ENCODE results near the gene EVI5. TPM values are rescaled to one million over a fixed set of nuclear protein-coding genes. Genes with fewer than 3 reads are reported as not detected.

Gene EVI5
- total and polyA plus RNA-seq, 2 donors (not counting 1 experiment from before 2014, with no cell fraction given), result 1.5 to 36.3 TPM

DNA sequence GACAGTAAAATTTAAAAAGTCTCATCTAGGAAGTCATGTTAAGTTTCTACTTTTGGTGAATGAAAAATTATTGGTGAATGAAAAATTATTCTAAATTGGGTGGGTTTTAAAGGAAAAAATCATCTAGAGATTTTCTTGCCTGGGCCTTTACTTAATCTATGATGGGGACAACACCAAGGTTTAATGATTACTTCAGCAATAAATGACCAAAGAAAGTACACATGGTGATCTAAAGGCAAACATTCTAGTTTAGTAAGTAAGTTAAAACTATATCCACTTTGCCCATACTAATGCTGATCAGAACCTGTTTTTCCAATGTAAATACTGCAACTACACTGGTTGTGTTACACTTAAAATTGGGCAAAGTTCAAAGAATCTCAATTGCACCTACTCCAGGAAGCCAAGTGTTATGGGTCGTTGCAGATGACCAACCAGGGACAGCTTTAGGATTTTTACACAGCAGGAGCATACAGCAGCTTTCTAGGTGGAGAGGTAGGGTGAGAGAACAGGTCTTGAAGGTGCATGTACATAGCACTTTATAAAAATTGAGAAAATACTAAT, 32.3 kb upstream of the EVI5 start:
- intact Hi-C loops (cut with micrococcal nuclease), result no loop called here
- H3K4me2 ChIP-seq (replicated peaks; ENCODE audit: low read depth, low read length, poor library complexity, severe bottlenecking), result no peak overlapping the region
- no peak overlapping the region for H3K27ac Mint-ChIP-seq
- no peaks in the 10 kb centered on the region for H3K9me3 Mint-ChIP-seq (ENCODE audit: insufficient read depth)
- peaks cover 2% of the 10 kb centered on the region for H3K4me1 Mint-ChIP-seq
- ChIA-PET POLR2A (no interaction called here), CTCF (interaction anchor here (0.7 to 7.3 kb wide), 10 partner anchors 14 to 820 kb away, joined by 3 to 168 read pairs (median 14); partner anchors contain the start of genes EVI5 and RPL5)
- H3K36me3 ChIP-seq (replicated peaks in 1 of 2; ENCODE audit: control extremely low read depth in 1 of 2, control insufficient read depth in 1 of 2, extremely low read depth in 1 of 2, insufficient read depth in 2 of 2, low read length in 1 of 2), result no peaks in the 10 kb centered on the region
- no peak for ATAC-seq (ENCODE audit: low read depth)
- H4K20me1 ChIP-seq (ENCODE audit: control insufficient read depth, insufficient read depth, low read length, poor library complexity, severe bottlenecking), result no peaks in the 10 kb centered on the region
- H3K4me1 ChIP-seq (ENCODE audit: control insufficient read depth in 2 of 2, insufficient read depth in 2 of 2, low read length in 2 of 2), result no peaks in the 10 kb centered on the region
- H3K27me3 Mint-ChIP-seq, result peaks cover 4% of the 10 kb centered on the region
- H3K9ac ChIP-seq (ENCODE audit: low read length), result no peak overlapping the region
- H2AFZ ChIP-seq (ENCODE audit: insufficient read depth, low read depth, low read length, poor library complexity, severe bottlenecking), result no peak overlapping the region
- no peak overlapping the region for H3K4me3 Mint-ChIP-seq
- H3K79me2 ChIP-seq (ENCODE audit: control insufficient read depth, insufficient read depth, low read length), result no peaks in the 10 kb centered on the region
- no peaks in the 10 kb centered on the region for H3K27me3 ChIP-seq (replicated peaks in 1 of 4; ENCODE audit: control extremely low read depth in 1 of 4, control insufficient read depth in 3 of 4, insufficient read depth in 4 of 4, low read length in 3 of 4)
- TF ChIP-seq CTCF (IDR thresholded peaks at IDR 0.05), result no peak
- no peak for TF ChIP-seq EZH2 (IDR thresholded peaks at IDR 0.05; ENCODE audit: borderline replicate concordance, insufficient read depth, low read depth, low read length, poor library complexity, severe bottlenecking)
- no peak overlapping the region for H3K27ac ChIP-seq (ENCODE audit: low read length in 2 of 2)
- H3K9me3 ChIP-seq (ENCODE audit: control extremely low read depth in 1 of 3, control insufficient read depth in 2 of 3, insufficient read depth in 1 of 3, low read length in 2 of 3), result no peaks in the 10 kb centered on the region
- no peak for DNase-seq
- no peak overlapping the region for H3K4me3 ChIP-seq (ENCODE audit: control extremely low read depth in 1 of 5, extremely low read depth in 1 of 5, insufficient read depth in 1 of 5, low read depth in 2 of 5, low read length in 4 of 5)
- WGBS (ENCODE audit: insufficient coverage), result no CpG with 5 or more reads among the region's 1 CpG

GRCh38 chr1:92816732-92817131, 31.8 kb upstream of the EVI5 start:
- H3K27ac Mint-ChIP-seq, result no peak overlapping the region

More at GRCh38 chr1:92816732-92817131, 31.8 kb upstream of the EVI5 start:
- DNase-seq (no peak), ATAC-seq (ENCODE audit: low read depth) (no peak)
- H3K79me2 ChIP-seq (ENCODE audit: control insufficient read depth, insufficient read depth, low read length), result no peaks in the 10 kb centered on the region
- Mint-ChIP-seq H3K4me1 (peaks cover 2% of the 10 kb centered on the region), H3K4me3 (no peak overlapping the region), H3K27me3 (peaks cover 4% of the 10 kb centered on the region), H3K9me3 (ENCODE audit: insufficient read depth) (no peaks in the 10 kb centered on the region)
- CTCF ChIA-PET, result interaction anchor here (0.7 to 7.3 kb wide), 9 partner anchors 15 to 819 kb away, joined by 3 to 168 read pairs (median 20); partner anchors contain the start of genes EVI5 and RPL5
- no peaks in the 10 kb centered on the region for H3K4me1 ChIP-seq (ENCODE audit: control insufficient read depth in 2 of 2, insufficient read depth in 2 of 2, low read length in 2 of 2)
- H3K9me3 ChIP-seq (ENCODE audit: control extremely low read depth in 1 of 3, control insufficient read depth in 2 of 3, insufficient read depth in 1 of 3, low read length in 2 of 3), result no peaks in the 10 kb centered on the region
- H4K20me1 ChIP-seq (ENCODE audit: control insufficient read depth, insufficient read depth, low read length, poor library complexity, severe bottlenecking), result no peaks in the 10 kb centered on the region
- TF ChIP-seq CTCF (IDR thresholded peaks at IDR 0.05), result no peak
- no peak for TF ChIP-seq EZH2 (IDR thresholded peaks at IDR 0.05; ENCODE audit: borderline replicate concordance, insufficient read depth, low read depth, low read length, poor library complexity, severe bottlenecking)
- H3K9ac ChIP-seq (ENCODE audit: low read length), result no peak overlapping the region
- no peak overlapping the region for H3K4me3 ChIP-seq (ENCODE audit: control extremely low read depth in 1 of 5, extremely low read depth in 1 of 5, insufficient read depth in 1 of 5, low read depth in 2 of 5, low read length in 4 of 5)
- intact Hi-C loops (cut with micrococcal nuclease), result no loop called here
- no peaks in the 10 kb centered on the region for H3K27me3 ChIP-seq (replicated peaks in 1 of 4; ENCODE audit: control extremely low read depth in 1 of 4, control insufficient read depth in 3 of 4, insufficient read depth in 4 of 4, low read length in 3 of 4)
- POLR2A ChIA-PET, result no interaction called here
- WGBS (ENCODE audit: insufficient coverage), result 100% methylated on average over 1 of the region's 2 CpGs
- H3K36me3 ChIP-seq (replicated peaks in 1 of 2; ENCODE audit: control extremely low read depth in 1 of 2, control insufficient read depth in 1 of 2, extremely low read depth in 1 of 2, insufficient read depth in 2 of 2, low read length in 1 of 2), result no peaks in the 10 kb centered on the region
- no peak overlapping the region for H2AFZ ChIP-seq (ENCODE audit: insufficient read depth, low read depth, low read length, poor library complexity, severe bottlenecking)
- H3K27ac ChIP-seq (ENCODE audit: low read length in 2 of 2), result no peak overlapping the region
- H3K4me2 ChIP-seq (replicated peaks; ENCODE audit: low read depth, low read length, poor library complexity, severe bottlenecking), result no peak overlapping the region

Data from B cell (primary cell).